Subcutaneous abdominal adipose tissue (tissue), 5 donors: Measurements from ENCODE around the gene KIF24.
A peak's percentile ranks its signal among the peaks of the same experiment; 100 is the strongest.
"Not testable (repeated sequence)": the region's sequence is repeated elsewhere in the genome, so short reads cannot be mapped to it uniquely, and the experiment has no call there.

Experiments used
- H3K27ac ChIP-seq: one replicate; pipeline ENCODE4 v1.7.0; 2013; ENCODE audit warnings: low read depth, mild to moderate bottlenecking, inconsistent platforms, low read length, moderate library complexity
- H3K27me3 ChIP-seq, 5 donors: one replicate each; pipeline ENCODE4 v1.7.0; 2013; ENCODE audit warnings: low read length in 5 of 5, inconsistent platforms in 1 of 5; ENCODE audit not compliant: control insufficient read depth in 5 of 5, insufficient read depth in 4 of 5
- H3K36me3 ChIP-seq, 5 donors: one replicate each; pipeline ENCODE4 v1.7.0; 2013; ENCODE audit warnings: low read length in 5 of 5; ENCODE audit not compliant: control insufficient read depth in 5 of 5, insufficient read depth in 5 of 5
- H3K4me1 ChIP-seq, 5 donors: one replicate each; pipeline ENCODE4 v1.7.0; 2013; ENCODE audit warnings: low read length in 5 of 5, mild to moderate bottlenecking in 3 of 5, moderate library complexity in 1 of 5; ENCODE audit not compliant: control insufficient read depth in 5 of 5, insufficient read depth in 5 of 5
- H3K4me3 ChIP-seq, 5 donors: one replicate each; pipeline ENCODE4 v1.7.0; 2013; ENCODE audit warnings: low read length in 5 of 5, low read depth in 1 of 5
- H3K9ac ChIP-seq, 5 donors: one replicate each; pipeline ENCODE4 v1.7.0; 2013; ENCODE audit warnings: low read length in 5 of 5, mild to moderate bottlenecking in 4 of 5, moderate library complexity in 3 of 5
- H3K9me3 ChIP-seq, 5 donors: one replicate each; pipeline ENCODE4 v1.7.0; 2013; ENCODE audit warnings: low read length in 5 of 5; ENCODE audit not compliant: control insufficient read depth in 5 of 5
- donor health status: healthy.
- donor health status: healthy.
- donor health status: healthy.
- donor health status: healthy.
- donor health status: healthy.

Gene KIF24

DNA sequence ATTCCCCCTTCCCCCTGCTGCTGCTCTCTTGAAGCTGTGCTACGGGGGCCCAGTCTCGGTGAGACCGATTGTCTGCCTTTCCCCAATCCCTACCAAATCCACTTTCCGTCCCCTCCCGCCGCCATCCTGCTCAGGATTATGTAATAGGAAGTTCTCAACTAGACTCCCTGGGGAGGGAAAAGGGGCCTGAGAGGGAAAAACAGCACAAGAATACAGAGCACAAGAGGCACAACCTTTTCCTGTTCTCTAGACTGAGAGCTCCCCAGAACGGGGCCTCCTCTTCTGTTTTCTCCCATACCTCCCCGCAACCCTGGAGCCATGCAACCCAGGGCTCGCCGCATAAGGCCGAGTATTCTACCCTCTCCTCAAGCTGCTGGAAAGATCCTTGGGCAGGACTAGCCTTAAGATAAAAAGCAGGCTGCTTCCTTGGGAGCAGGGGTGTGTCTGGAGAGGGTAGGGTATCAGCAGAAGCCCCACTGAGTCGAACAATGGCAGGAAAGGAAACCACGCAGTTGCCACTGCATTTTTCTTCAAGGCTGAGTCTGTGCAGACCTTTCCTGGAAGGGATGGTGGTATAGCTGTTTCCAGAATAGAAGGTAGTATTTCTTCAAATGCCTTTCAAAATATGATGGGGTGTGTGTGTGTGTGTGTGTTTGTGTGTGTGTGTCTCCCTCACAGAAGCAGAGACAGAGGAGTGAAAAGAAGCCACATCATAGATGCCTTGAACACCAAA, 34.7 kb upstream of the KIF24 start:
- Histone ChIP-seq H3K36me3 (no peaks in the 10 kb centered on the region), H3K4me1 (peaks cover 0 to 23% (median 19%) of the 10 kb centered on the region in 5 donors), H3K9ac (peak overlapping the region in 3 of 5 donors; percentile 8 to 52 (median 41)), H3K4me3 (peak overlapping the region; percentile 18 to 50 (median 33)), H3K9me3 (no peaks in the 10 kb centered on the region), H3K27ac (peak overlapping the region; percentile 45), H3K27me3 (no peaks in the 10 kb centered on the region)

GRCh38 chr9:34362614-34363214, 33.6 kb upstream of the KIF24 start:
- H3K27me3 ChIP-seq = no peaks in the 10 kb centered on the region
- H3K27ac ChIP-seq = no peak overlapping the region
- no peaks in the 10 kb centered on the region for H3K36me3 ChIP-seq
- no peaks in the 10 kb centered on the region for H3K9me3 ChIP-seq
- H3K4me3 ChIP-seq = no peak overlapping the region
- H3K4me1 ChIP-seq = peaks cover 0 to 23% (median 17%) of the 10 kb centered on the region in 5 donors
- no peak overlapping the region for H3K9ac ChIP-seq

DNA sequence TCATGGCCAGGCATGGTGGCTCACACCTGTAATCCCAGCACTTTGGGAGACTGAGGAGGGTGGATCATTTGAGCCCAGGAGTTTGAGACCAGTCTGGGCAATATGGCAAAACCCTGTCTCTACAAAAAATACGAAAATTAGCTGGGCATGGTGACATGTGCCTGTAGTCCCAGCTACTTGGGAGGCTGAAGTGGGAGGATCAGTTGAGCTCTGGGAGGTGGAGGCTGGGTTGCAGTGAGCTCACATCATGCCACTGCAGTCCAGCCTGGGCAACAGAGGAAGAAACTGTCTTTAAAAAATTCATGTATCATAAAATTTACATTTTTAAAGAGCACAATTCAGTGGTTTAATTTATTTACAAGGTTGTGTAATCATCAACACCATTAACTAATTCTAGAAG, 23.9 kb upstream of the KIF24 start:
- not testable (repeated sequence) for H3K9me3 ChIP-seq, H3K27ac ChIP-seq, H3K9ac ChIP-seq, H3K4me1 ChIP-seq, H3K36me3 ChIP-seq, H3K27me3 ChIP-seq, H3K4me3 ChIP-seq

- not testable (repeated sequence) for H3K36me3 ChIP-seq, H3K27ac ChIP-seq
Measured at GRCh38 chr9:34352122-34352652, 23.1 kb upstream of the KIF24 start.

GRCh38 chr9:34349324-34349723, 20.3 kb upstream of the KIF24 start:
- H3K9me3 ChIP-seq = no peaks in the 10 kb centered on the region

More at GRCh38 chr9:34352122-34352652, 23.1 kb upstream of the KIF24 start:
- H3K9me3 ChIP-seq, H3K4me3 ChIP-seq, H3K27me3 ChIP-seq, H3K9ac ChIP-seq, H3K4me1 ChIP-seq: not testable (repeated sequence)

GRCh38 chr9:34347800-34348158, 18.7 kb upstream of the KIF24 start:
- peaks cover 7 to 44% (median 39%) of the 10 kb centered on the region in 5 donors for H3K4me1 ChIP-seq
- no peaks in the 10 kb centered on the region for H3K9me3 ChIP-seq
- H3K27ac ChIP-seq = no peak overlapping the region
- H3K36me3 ChIP-seq = peaks cover 0 to 7% (median 3%) of the 10 kb centered on the region in 5 donors
- no peak overlapping the region for H3K9ac ChIP-seq
- no peaks in the 10 kb centered on the region for H3K27me3 ChIP-seq
- H3K4me3 ChIP-seq = no peak overlapping the region

More at GRCh38 chr9:34349324-34349723, 20.3 kb upstream of the KIF24 start:
- no peak overlapping the region for H3K27ac ChIP-seq
- no peak overlapping the region for H3K4me3 ChIP-seq
- no peak overlapping the region for H3K9ac ChIP-seq
- H3K4me1 ChIP-seq = peaks cover 2 to 29% (median 24%) of the 10 kb centered on the region in 5 donors
- H3K27me3 ChIP-seq = no peaks in the 10 kb centered on the region
- H3K36me3 ChIP-seq = peaks cover 0 to 4% (median 0%) of the 10 kb centered on the region in 5 donors

DNA sequence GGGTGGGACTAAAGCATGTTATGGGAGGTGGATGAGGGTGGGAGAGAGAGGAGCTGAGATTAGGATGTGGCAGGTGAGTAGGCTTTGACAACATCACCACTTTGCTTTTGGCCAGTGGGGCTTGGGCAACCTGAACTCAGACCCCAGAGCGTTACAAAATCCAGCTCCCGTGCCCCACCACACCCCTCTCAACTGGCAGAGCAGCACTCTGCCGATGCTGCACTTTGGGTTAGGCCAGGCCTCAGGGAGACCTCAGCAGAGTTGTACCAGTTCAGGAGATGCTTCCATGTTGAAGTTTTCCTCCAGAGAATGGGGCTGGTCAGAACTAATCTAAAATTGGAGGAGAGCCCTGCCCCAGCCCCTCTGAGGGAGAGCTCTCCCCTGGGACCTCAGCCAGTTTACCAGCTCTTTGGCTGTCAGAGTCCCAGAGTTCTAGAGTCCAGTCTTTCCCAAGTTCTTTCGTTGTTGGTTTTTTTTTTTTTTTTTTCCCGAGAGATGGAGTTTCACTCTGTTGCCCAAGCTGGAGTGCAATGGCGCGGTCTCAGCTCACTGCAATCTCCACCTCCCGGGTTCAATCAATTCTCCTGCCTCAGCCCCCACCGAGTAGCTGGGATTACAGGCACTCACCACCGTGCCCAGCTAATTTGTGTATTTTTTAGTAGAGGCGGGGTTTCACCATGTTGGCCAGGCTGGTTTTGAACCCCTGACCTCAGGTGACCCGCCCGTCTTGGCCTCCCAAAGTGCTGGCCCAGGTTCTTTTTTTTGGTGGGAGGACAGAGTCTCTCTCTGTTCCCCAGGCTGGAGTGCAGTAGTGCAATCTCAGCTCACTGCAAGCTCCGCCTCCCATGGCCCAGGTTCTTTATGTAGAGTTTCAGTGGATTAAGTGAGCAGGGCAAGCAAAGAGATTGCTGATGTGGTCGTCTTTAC, 18.1 kb upstream of the KIF24 start:
- H3K27ac ChIP-seq = no peak overlapping the region

GRCh38 chr9:34343605-34344004, 14.5 kb upstream of the KIF24 start:
- Histone ChIP-seq H3K27ac (peak overlapping the region; percentile 86), H3K9ac (peak overlapping the region in 1 of 5 donors; percentile 7), H3K27me3 (no peaks in the 10 kb centered on the region), H3K36me3 (peaks cover 0 to 32% (median 25%) of the 10 kb centered on the region in 5 donors), H3K4me1 (peaks cover 8 to 66% (median 64%) of the 10 kb centered on the region in 5 donors), H3K4me3 (peak overlapping the region in 1 of 5 donors; percentile 22), H3K9me3 (no peaks in the 10 kb centered on the region)

More for the DNA sequence above, 18.1 kb upstream of the KIF24 start:
- H3K36me3 ChIP-seq = peaks cover 0 to 9% (median 5%) of the 10 kb centered on the region in 5 donors
- no peak overlapping the region for H3K4me3 ChIP-seq
- H3K27me3 ChIP-seq = no peaks in the 10 kb centered on the region
- H3K4me1 ChIP-seq = peaks cover 7 to 50% (median 46%) of the 10 kb centered on the region in 5 donors
- no peaks in the 10 kb centered on the region for H3K9me3 ChIP-seq
- no peak overlapping the region for H3K9ac ChIP-seq

- Histone ChIP-seq H3K27ac (peak overlapping the region; percentile 86), H3K4me3 (no peak overlapping the region), H3K36me3 (peaks cover 0 to 32% (median 26%) of the 10 kb centered on the region in 5 donors), H3K27me3 (no peaks in the 10 kb centered on the region), H3K9ac (peak overlapping the region in 1 of 5 donors; percentile 60), H3K9me3 (no peaks in the 10 kb centered on the region), H3K4me1 (peaks cover 9 to 70% (median 68%) of the 10 kb centered on the region in 5 donors)
Measured at GRCh38 chr9:34343090-34343489, 14.0 kb upstream of the KIF24 start.
